DMS 273 (cell line): ENCODE data around the gene RAB40B.
A peak's percentile ranks its signal among the peaks of the same experiment; 100 is the strongest.

Source experiments
- DNase-seq: peaks from one replicate; lab custom pipeline; 2025; ENCODE audit not compliant: unreplicated experiment; lab: John Stamatoyannopoulos, UW

RAB40B gene

GRCh38 chr17:82653651-82654528 lies 44.6 kb downstream of the RAB40B start:
- no peak for DNase-seq

- DNase-seq: no peak
These were observed 47.8 kb downstream of the RAB40B start for GRCh38 chr17:82650723-82651122.

GRCh38 chr17:82649501-82650261 lies 48.8 kb downstream of the RAB40B start:
- DNase-seq: no peak

GRCh38 chr17:82648742-82649331 lies 49.7 kb downstream of the RAB40B start:
- peak; percentile 59 for DNase-seq

GRCh38 chr17:82648165-82648668 lies 50.3 kb downstream of the RAB40B start, which contains the start of gene WDR45B:
Gene WDR45B, minus strand, starts transcription at chr17:82648444. Its CDS starts 104 bp downstream, at chr17:82648340.
- DNase-seq: peak; percentile 98

GRCh38 chr17:82647593-82648164 lies 50.8 kb downstream of the RAB40B start:
- peak; percentile 58 for DNase-seq

GRCh38 chr17:82645516-82645915 lies 53.0 kb downstream of the RAB40B start:
- DNase-seq: no peak

- DNase-seq: no peak
These were observed 54.4 kb downstream of the RAB40B start for GRCh38 chr17:82644148-82644547.

- no peak for DNase-seq
These were observed 56.5 kb downstream of the RAB40B start for GRCh38 chr17:82642022-82642421.

GRCh38 chr17:82640036-82640435 lies 58.5 kb downstream of the RAB40B start:
- DNase-seq: no peak

GRCh38 chr17:82639628-82640027 lies 58.9 kb downstream of the RAB40B start:
- DNase-seq: no peak

GRCh38 chr17:82638183-82638773 lies 60.2 kb downstream of the RAB40B start:
- no peak for DNase-seq

- no peak for DNase-seq
These were observed 61.6 kb downstream of the RAB40B start for GRCh38 chr17:82636626-82637598.

- no peak for DNase-seq
These were observed 65.2 kb downstream of the RAB40B start for GRCh38 chr17:82633343-82633742.

GRCh38 chr17:82632451-82632850 lies 66.0 kb downstream of the RAB40B start:
- no peak for DNase-seq

- DNase-seq: no peak
These were observed 67.0 kb downstream of the RAB40B start for GRCh38 chr17:82631544-82631943.

GRCh38 chr17:82630212-82630611 lies 68.3 kb downstream of the RAB40B start:
- no peak for DNase-seq

GRCh38 chr17:82629748-82630147 lies 68.8 kb downstream of the RAB40B start:
- DNase-seq: no peak

GRCh38 chr17:82627405-82627804 lies 71.1 kb downstream of the RAB40B start:
- DNase-seq: no peak

GRCh38 chr17:82623707-82624106 lies 74.8 kb downstream of the RAB40B start:
- no peak for DNase-seq
